Measurements from ENCODE around the gene ANKRD55.
A peak's percentile ranks its signal among the peaks of the same experiment; 100 is the strongest.
"Not testable (repeated sequence)": the region's sequence is repeated elsewhere in the genome, so short reads cannot be mapped to it uniquely, and the experiment has no call there.

ANKRD55 gene

DNA sequence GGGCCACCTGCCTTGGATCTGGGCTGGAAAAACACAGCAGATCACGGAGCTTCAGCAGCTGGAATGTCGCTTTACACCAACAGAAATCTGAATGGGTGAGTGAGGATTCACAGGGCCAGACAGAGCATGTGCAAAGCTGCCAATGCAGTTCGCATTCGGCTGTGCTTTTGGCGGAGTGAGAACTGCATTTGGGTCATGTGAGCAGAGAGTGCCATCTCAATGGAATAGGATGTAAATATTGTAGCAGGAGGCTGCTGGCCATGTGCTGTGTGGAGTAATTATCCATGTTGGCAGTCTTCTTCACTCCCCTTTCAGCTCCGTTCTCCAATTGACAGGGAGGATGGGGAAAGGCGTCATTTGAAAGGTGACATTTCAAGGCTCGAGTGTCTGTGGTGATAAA is at the start of gene ANKRD55:
Gene ANKRD55 (minus strand): TSS at position 101 of the 400 bp plus-strand sequence. CDS start 417 bp downstream, outside the sequence.
- no peak for DNase-seq (ENCODE audit: low spot score)

- no peak for DNase-seq (ENCODE audit: low spot score)
These were observed 49.1 kb upstream of the ANKRD55 start for GRCh38 chr5:56282216-56282615.

- DNase-seq (ENCODE audit: low spot score) = no peak
These were observed 48.5 kb upstream of the ANKRD55 start for GRCh38 chr5:56281489-56282165.

DNA sequence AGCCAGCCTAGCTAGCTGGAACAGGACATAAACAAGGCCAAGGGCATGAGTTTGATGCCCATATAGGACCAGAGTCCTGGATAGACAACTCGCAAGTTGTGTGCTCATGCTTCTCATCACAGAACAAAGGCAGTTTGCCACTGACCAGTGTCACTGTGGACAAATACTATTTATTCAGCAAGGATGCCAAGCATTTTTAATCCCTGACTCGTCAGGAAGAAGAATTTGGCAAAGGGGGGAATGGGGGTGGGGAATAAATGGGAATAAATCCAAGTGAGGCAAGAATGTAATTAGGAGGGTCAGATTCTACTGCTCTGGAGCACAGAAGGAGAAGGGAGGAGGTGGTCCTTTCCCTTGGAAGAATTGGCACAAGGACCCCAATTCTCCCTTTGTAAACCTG is 46.8 kb upstream of the ANKRD55 start:
- no peak for DNase-seq (ENCODE audit: low spot score)

- no peak for DNase-seq (ENCODE audit: low spot score)
These were observed 46.2 kb upstream of the ANKRD55 start for GRCh38 chr5:56279291-56279690.

- no peak for DNase-seq (ENCODE audit: low spot score)
These were observed 45.2 kb upstream of the ANKRD55 start for GRCh38 chr5:56278335-56278753.

DNA sequence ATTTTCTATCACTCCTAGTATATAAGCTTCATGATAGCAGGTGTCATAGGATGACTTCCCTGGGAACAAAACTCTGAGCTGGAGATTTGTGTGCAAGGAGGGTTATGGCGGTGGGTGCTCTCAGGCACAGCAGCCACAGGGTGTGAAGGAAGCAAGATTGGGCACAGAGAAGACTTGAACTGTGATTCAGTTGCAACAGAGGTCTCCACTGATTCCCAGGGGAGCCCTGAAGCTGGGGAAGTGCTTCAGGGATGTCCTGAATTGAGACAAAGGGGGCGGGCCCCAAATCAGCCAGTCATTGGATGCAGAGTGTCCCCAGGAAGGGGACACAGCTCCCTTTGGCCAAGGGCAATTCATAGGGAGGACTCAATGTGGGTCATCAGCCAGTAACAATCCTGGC is 44.4 kb upstream of the ANKRD55 start:
- no peak for DNase-seq (ENCODE audit: low spot score)

DNA sequence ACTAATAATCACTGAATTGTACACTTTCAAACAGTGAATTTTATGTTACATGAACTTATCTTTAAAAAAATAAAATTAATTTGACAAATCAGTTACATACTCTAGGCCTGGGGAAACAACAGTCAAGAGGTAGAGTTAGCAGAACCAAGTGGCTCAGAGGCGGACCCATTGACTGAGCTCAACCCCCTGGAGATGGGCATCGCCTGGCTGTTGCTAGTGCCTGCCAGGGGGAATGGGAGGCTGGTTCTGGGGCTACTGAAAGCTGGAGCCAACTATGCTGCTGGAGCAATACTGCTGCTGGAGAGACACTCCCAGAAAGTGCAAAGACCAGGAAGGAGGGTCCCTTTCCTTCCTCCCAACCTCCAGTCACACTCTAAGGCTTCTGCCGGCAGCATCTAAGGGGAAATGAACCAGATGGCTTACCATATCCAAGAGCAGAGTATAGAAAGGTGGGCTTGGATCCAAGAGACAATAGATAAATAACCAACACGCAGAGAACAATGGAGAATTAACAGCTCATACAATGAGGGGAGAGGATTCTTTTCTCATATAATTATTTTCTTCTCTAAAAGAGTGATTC is 40.3 kb upstream of the ANKRD55 start:
- no peak for DNase-seq (ENCODE audit: low spot score)

- DNase-seq (ENCODE audit: low spot score) = no peak
These were observed 39.6 kb upstream of the ANKRD55 start for GRCh38 chr5:56272765-56273164.

DNA sequence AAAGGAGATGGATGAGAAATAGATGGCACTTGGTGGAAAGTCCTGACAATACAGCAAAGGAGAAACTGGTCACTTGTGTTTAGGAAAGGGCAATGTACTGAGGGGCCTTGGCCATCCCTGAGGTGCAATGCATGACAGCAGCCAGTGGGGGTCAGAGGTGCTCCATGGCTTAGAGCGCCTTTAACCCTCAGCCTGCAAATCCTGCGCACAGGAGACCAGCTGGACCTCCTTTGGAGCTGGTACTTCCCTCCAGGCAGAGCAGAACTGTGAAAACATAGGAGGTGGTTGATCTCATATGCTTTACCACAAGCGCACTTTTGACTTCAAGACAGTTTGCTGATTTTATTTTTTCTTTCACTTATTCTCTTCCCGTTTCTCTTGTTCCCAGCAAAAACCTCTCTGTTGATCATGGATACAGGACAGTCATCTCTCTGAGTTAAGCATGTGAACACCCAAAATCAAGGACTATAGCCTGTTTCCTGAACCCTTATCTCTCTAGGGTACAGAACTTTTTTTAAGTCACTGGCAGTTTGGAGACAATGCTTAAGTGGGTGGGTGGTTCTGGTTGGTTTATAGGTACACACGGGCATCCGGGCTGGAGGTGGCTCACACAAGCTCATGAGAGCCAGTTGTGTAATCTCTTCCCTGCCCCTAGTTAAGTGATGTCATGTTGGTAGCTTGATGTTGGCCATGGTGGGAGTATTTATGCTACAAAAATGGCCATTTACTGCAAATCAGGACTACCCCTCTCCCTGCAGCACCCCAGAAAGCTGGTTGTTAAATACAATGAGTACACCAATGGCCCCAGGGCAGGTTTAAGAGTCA is 37.6 kb upstream of the ANKRD55 start:
- DNase-seq (ENCODE audit: low spot score) = peak; percentile 77

GRCh38 chr5:56270058-56270457 is 36.9 kb upstream of the ANKRD55 start:
- no peak for DNase-seq (ENCODE audit: low spot score)

GRCh38 chr5:56269216-56269927 is 36.2 kb upstream of the ANKRD55 start:
- DNase-seq (ENCODE audit: low spot score) = peak; percentile 22

DNA sequence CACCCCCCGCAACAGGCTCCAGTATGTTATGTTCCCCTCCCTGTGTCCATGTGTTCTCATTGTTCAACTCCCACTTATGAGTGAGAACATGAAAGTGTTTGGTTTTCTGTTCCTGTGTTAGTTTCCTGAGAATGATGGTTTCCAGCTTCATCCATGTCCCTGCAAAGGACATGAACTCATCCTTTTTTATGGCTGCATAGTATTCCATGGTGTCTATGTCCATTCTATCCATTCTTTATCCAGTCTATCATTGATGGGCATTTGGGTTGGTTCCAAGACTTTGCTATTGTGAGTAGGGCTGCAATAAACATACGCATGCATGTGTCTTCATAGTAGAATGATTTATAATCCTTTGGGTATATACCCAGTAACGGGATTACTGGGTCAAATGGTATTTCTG is 35.6 kb upstream of the ANKRD55 start:
- DNase-seq (ENCODE audit: low spot score) = not testable (repeated sequence)

GRCh38 chr5:56267856-56268255 is 34.7 kb upstream of the ANKRD55 start:
- no peak for DNase-seq (ENCODE audit: low spot score)

- peak; percentile 15 for DNase-seq (ENCODE audit: low spot score)
These were observed 31.4 kb upstream of the ANKRD55 start for GRCh38 chr5:56264417-56265025.

DNA sequence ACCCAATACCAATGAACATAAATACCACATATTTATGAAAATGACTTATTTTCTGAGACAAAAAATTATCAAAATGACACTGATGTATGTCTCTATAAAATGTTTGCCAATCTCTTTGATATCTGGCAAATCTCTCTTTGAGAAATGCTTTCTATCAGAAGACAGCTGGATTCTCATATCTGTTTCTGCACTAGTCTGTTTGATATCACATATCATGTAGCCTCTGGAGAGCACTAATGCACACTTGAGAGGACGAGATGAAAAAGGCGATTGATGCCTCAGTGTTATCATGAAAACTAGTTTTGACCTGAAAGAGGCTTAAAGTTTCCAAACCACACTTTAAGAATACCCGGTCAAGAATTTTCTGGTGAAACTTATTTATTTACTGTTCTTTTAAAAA is 29.1 kb upstream of the ANKRD55 start:
- DNase-seq (ENCODE audit: low spot score) = no peak

DNA sequence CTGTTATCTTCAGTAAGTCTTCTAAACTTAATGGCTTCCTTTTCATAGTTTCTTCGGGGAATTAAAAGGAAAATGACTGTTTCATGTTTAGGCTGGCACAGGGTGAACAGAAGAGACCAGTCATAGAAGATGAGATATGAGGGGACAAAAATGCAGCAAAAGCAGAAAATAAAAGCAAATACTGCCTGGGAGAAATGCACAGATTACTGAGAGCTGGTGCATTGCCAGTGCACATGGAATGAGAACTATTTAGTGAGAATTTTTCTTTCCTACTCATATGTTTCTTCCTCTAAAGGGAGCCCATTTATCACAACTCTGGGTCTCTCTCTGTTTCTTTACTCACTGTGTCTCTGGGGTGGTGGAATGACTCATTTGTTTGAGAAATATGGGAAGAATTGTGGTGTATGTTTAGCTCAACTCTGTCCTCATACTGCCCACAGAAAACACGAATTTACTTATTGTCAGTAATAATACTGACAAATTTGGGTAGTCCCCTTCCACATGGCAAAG is 25.9 kb upstream of the ANKRD55 start:
- DNase-seq (ENCODE audit: low spot score) = peak; percentile 83

GRCh38 chr5:56257763-56258529 is 24.8 kb upstream of the ANKRD55 start:
- not testable (repeated sequence) for DNase-seq (ENCODE audit: low spot score)

DNA sequence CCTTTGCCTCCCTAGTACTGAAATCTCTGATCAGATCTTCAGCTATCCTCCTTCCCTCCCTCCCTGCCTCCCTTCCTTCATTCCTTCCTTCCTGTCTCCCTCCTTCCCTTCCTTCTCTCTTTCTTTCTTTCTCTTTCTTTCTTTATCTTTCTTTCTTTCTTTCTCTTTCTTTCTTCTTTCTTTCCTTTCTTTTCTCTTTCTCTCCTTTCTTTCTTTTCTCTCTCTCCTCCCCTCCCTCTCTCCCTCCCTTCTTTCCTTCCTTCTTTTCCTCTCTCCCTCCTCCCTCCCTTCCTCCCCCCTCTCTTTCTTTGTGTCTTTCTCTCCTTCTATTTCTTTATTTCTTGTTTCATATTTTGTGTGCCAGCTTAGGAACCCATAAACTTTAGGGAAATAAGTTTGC is 23.9 kb upstream of the ANKRD55 start:
- no peak for DNase-seq (ENCODE audit: low spot score)

- no peak for DNase-seq (ENCODE audit: low spot score)
These were observed 22.4 kb upstream of the ANKRD55 start for GRCh38 chr5:56255502-56255901.

DNA sequence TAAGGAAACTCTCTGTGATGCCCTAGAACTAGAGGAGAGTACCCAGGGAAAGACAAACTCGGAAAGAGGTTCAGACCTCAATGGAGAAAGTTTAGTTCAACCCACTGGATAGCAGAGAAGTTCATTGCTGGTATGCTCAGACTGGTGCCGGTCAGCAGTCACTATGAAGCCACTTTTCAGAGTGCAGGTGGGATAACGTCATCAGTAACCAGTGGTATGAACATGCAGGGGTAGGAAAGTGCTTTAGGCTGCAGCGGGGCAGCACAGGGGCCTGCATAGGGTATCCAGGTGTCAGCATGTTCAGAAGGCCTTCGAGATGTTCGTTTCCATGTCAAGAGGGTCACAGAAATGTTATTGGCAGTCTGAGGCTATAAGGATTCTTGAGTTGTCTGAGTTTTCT is 20.8 kb upstream of the ANKRD55 start:
- no peak for DNase-seq (ENCODE audit: low spot score)

Data from activated CD4-positive, alpha-beta T cell treated with anti-CD3 and anti-CD28 coated beads, Interleukin-2, Interleukin-4, amounts not matched to agents 100 ng/mL and 50 ng/mL, durations not matched to agents 16 hours and 8 hours (primary cell).